HL-60 (cell line): ENCODE results near the gene POM121L2.

ENCODE experiments used
- DNase-seq, 2 experiments: peaks; one replicate each; pipeline ENCODE4 v3.0.0-alpha.2; 2010 to 2020; ENCODE audit warnings: low read depth in 1 of 2, low spot score in 1 of 2
- H3K27ac ChIP-seq: fragments of 250-450 bp; sonication (Bioruptor Pico); replicated peaks from 2 replicates; pipeline ENCODE4 v1.5.1; 2020; ENCODE audit warnings: mild to moderate bottlenecking, moderate library complexity
- H3K27me3 ChIP-seq: fragments of 250-450 bp; sonication (Bioruptor Pico); 2 replicates; pipeline ENCODE4 v1.5.1; 2021; ENCODE audit warnings: mild to moderate bottlenecking, moderate library complexity; ENCODE audit not compliant: insufficient read depth, poor library complexity, severe bottlenecking
- H3K4me3 ChIP-seq: replicated peaks from 2 replicates; pipeline ENCODE4 v1.5.1; 2011; ENCODE audit warnings: mild to moderate bottlenecking, control low read depth, low read length; ENCODE audit not compliant: insufficient read depth
- GABPA ChIP-seq: IDR thresholded peaks from 2 replicates; pipeline ENCODE4 v1.6.1; 2012; ENCODE audit warnings: low read depth
- POLR2AphosphoS5 ChIP-seq: IDR thresholded peaks from 2 replicates; pipeline ENCODE4 v1.6.1; 2012; ENCODE audit warnings: low read depth
- SPI1 ChIP-seq: IDR thresholded peaks from 2 replicates; pipeline ENCODE4 v1.6.1; 2012; ENCODE audit warnings: low read depth, mild to moderate bottlenecking, borderline replicate concordance
- TF ChIP-seq, protein P1 (sequence below): IDR thresholded peaks from one replicate; pipeline ENCODE4 v1.5.1; 2011; ENCODE audit warnings: low read length, control low read depth, inconsistent platforms; ENCODE audit not compliant: insufficient read depth
- TF ChIP-seq, protein P2 (sequence below): IDR thresholded peaks from 2 replicates; pipeline ENCODE4 v1.6.1; 2012; ENCODE audit warnings: low read depth; ENCODE audit not compliant: insufficient replicate concordance

POM121L2 gene

DNA sequence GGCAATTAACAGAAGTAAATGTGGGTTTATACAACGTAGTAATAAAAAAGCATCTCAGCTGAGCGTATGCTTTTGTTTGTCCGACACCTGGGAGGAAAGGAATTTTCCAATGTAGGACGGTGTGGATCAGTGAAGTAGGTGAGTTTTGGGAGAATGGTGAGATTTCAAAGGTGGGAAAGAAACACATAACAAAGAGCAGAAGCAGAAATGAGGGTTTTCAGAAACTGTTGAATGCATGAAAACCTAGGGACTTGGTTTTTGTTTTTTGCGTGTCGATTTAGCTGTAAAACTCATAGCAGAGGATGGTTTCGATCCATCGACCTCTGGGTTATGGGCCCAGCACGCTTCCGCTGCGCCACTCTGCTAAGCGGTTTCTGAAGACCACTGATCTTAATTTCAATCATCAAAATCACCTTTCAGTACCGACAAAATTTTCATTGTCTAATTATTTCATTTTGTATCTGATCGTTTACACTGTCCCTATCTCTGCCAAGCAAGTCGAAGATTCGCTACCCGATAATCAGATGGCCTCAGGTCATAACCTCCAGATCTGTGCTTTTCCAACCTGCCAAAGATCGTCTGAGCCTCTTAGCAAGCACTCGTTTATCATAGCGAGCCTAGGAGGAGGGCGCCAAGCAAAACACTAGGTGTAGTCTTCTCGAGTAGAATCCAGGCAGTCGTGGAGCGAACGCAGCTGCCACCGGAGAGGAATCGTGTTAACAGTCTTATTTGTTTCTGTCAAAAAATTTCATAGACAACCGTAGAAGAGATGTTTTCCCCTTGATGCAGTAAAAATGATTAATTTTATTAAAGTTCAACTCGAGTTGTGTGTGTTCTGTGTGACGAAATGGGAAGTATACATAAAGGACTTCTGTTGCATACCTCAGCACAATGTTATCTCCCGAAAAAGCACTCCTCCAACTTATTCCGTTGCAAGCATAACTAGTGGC, 20.9 kb upstream of the POM121L2 start:
- TF ChIP-seq GABPA (no peak), POLR2AphosphoS5 (no peak), SPI1 (no peak)
- TF ChIP-seq, protein P1, sequence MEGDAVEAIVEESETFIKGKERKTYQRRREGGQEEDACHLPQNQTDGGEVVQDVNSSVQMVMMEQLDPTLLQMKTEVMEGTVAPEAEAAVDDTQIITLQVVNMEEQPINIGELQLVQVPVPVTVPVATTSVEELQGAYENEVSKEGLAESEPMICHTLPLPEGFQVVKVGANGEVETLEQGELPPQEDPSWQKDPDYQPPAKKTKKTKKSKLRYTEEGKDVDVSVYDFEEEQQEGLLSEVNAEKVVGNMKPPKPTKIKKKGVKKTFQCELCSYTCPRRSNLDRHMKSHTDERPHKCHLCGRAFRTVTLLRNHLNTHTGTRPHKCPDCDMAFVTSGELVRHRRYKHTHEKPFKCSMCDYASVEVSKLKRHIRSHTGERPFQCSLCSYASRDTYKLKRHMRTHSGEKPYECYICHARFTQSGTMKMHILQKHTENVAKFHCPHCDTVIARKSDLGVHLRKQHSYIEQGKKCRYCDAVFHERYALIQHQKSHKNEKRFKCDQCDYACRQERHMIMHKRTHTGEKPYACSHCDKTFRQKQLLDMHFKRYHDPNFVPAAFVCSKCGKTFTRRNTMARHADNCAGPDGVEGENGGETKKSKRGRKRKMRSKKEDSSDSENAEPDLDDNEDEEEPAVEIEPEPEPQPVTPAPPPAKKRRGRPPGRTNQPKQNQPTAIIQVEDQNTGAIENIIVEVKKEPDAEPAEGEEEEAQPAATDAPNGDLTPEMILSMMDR = no peak
- TF ChIP-seq, protein P2, sequence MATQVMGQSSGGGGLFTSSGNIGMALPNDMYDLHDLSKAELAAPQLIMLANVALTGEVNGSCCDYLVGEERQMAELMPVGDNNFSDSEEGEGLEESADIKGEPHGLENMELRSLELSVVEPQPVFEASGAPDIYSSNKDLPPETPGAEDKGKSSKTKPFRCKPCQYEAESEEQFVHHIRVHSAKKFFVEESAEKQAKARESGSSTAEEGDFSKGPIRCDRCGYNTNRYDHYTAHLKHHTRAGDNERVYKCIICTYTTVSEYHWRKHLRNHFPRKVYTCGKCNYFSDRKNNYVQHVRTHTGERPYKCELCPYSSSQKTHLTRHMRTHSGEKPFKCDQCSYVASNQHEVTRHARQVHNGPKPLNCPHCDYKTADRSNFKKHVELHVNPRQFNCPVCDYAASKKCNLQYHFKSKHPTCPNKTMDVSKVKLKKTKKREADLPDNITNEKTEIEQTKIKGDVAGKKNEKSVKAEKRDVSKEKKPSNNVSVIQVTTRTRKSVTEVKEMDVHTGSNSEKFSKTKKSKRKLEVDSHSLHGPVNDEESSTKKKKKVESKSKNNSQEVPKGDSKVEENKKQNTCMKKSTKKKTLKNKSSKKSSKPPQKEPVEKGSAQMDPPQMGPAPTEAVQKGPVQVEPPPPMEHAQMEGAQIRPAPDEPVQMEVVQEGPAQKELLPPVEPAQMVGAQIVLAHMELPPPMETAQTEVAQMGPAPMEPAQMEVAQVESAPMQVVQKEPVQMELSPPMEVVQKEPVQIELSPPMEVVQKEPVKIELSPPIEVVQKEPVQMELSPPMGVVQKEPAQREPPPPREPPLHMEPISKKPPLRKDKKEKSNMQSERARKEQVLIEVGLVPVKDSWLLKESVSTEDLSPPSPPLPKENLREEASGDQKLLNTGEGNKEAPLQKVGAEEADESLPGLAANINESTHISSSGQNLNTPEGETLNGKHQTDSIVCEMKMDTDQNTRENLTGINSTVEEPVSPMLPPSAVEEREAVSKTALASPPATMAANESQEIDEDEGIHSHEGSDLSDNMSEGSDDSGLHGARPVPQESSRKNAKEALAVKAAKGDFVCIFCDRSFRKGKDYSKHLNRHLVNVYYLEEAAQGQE = no peak
- H3K27me3 ChIP-seq = no peaks in the 10 kb centered on the region
- peak in 1 of 2 experiments; percentile 42 for DNase-seq
- H3K27ac ChIP-seq = no peak overlapping the region; the same call in 1 of the 2 replicates
- H3K4me3 ChIP-seq = peak overlapping the region; percentile 29

DNA sequence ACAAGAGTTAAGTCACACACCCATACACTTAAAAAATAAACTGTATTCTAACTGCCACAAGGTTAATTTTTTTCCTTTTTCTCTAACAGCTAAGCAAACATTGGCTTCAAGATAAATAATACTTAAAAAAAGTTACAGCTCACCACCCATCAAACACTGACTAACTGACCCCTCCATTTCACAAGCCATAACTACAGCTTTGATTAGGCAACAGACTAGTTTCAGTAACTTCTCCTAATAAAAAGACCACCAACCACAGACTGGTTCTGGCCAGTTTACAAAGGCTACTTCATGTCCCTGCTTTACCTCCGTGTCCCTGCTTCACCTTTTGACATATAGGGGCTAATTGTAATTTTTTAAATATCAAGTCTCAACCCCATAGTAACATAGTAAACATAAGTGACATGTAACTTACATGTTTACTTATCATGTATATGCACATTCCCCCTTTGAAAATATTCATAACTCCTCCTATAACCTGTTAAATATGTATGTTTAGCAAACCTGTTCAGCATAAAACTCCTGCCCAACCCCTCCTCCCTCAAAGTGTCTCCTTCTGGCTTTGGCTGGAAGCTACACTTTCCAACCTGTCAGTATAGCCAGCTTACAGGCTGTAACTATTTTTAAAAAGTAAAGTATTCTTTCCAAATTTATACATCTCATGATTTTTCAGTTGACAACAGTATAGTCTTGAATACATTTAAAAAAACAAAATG, 15.1 kb upstream of the POM121L2 start:
- Histone ChIP-seq H3K4me3 (no peak overlapping the region), H3K27me3 (no peaks in the 10 kb centered on the region)
- TF ChIP-seq POLR2AphosphoS5 (no peak), SPI1 (no peak), GABPA (no peak)
- TF ChIP-seq, protein P1 = no peak
- TF ChIP-seq, protein P2 = no peak

DNA sequence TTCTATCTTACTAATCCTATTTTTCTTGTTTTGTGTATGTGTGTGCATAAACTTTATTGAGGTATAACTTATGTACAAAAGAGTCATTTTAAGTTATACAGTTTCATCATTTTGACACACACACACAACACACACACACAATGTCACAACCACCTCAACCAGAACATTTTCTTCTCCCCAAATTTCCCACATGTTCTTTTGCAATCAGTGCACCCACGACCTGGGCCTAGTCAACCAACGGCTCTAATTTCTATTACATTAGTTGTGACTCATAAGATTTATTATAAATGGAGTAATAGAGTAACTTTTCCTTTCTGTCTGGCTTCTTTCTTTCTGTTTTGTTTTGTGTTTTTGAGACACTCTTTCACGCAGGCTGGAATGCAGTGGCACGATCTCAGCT, 9.8 kb upstream of the POM121L2 start:
- no peak for DNase-seq
- TF ChIP-seq POLR2AphosphoS5 (no peak), GABPA (no peak), SPI1 (no peak)
- TF ChIP-seq, protein P2 = no peak
- H3K4me3 ChIP-seq = no peak overlapping the region
- no peaks in the 10 kb centered on the region for H3K27me3 ChIP-seq
- no peak overlapping the region for H3K27ac ChIP-seq

More for the DNA sequence above, 15.1 kb upstream of the POM121L2 start:
- no peak overlapping the region for H3K27ac ChIP-seq
- no peak for DNase-seq
